ENCODE data around the gene VANGL2.

Gene VANGL2

DNA sequence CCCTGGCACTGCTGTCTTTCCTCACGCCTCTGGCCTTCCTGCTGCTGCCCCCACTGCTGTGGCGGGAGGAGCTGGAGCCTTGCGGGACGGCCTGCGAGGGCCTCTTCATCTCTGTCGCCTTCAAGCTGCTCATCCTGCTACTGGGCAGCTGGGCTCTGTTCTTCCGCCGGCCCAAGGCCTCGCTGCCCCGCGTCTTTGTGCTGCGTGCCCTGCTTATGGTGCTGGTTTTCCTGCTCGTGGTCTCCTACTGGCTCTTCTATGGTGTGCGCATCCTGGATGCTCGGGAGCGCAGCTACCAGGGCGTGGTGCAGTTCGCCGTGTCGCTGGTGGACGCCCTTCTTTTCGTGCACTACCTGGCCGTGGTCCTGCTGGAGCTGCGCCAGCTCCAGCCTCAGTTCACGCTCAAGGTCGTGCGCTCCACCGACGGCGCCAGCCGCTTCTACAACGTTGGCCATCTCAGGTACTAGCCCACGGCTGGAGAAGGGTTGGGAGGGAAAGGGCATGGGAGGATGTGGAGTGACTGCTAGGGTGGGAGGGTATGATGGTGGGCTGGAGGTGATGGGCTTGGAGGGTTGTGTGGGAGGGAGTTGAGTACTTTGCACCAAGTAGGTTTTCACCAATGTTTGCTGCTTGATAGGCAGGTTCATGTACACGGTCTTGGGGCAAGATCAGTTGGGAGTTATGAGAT, 18.9 kb downstream of the VANGL2 start:
- no peaks in the 10 kb centered on the region for H3K36me3 ChIP-seq
- H3K4me1 ChIP-seq (ENCODE audit: control insufficient read depth in 1 of 2, insufficient read depth in 1 of 2, low read depth in 1 of 2, low read length in 1 of 2), result no peaks in the 10 kb centered on the region

DNA sequence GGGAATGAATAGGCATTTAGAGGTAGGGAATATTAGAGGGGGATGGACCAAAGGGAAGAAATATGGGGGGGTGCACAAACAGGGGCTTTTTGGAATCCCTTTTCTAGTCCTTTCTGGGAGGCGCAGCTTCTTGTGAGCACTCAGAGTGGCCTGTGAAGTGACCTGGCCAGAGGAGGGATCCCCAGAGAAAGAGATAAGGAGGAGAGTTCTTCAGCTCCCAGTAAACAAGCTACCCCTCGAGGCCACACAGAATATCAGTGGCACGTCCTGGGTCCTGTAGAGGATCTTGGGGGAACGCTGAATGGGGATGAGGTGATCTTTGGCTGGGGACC, 19.4 kb downstream of the VANGL2 start:
- no peaks in the 10 kb centered on the region for H3K9me3 ChIP-seq
- no peak overlapping the region for H3K27ac ChIP-seq
- H3K27me3 ChIP-seq, result no peaks in the 10 kb centered on the region
- H3K4me1 ChIP-seq (ENCODE audit: control insufficient read depth in 1 of 2, insufficient read depth in 1 of 2, low read depth in 1 of 2, low read length in 1 of 2), result no peaks in the 10 kb centered on the region
- no peak overlapping the region for H3K4me3 ChIP-seq (ENCODE audit: low read depth in 1 of 2, low read length in 1 of 2)
- TF ChIP-seq, protein P1, sequence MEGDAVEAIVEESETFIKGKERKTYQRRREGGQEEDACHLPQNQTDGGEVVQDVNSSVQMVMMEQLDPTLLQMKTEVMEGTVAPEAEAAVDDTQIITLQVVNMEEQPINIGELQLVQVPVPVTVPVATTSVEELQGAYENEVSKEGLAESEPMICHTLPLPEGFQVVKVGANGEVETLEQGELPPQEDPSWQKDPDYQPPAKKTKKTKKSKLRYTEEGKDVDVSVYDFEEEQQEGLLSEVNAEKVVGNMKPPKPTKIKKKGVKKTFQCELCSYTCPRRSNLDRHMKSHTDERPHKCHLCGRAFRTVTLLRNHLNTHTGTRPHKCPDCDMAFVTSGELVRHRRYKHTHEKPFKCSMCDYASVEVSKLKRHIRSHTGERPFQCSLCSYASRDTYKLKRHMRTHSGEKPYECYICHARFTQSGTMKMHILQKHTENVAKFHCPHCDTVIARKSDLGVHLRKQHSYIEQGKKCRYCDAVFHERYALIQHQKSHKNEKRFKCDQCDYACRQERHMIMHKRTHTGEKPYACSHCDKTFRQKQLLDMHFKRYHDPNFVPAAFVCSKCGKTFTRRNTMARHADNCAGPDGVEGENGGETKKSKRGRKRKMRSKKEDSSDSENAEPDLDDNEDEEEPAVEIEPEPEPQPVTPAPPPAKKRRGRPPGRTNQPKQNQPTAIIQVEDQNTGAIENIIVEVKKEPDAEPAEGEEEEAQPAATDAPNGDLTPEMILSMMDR (IDR thresholded peaks at IDR 0.05), result no peak
- H3K36me3 ChIP-seq, result no peaks in the 10 kb centered on the region

More for the DNA sequence above, 18.9 kb downstream of the VANGL2 start:
- TF ChIP-seq, protein P1 (IDR thresholded peaks at IDR 0.05), result no peak
- Histone ChIP-seq H3K4me3 (ENCODE audit: low read depth in 1 of 2, low read length in 1 of 2) (no peak overlapping the region), H3K27ac (no peak overlapping the region), H3K9me3 (no peaks in the 10 kb centered on the region), H3K27me3 (no peaks in the 10 kb centered on the region)

GRCh38 chr1:160420881-160421842, 20.8 kb downstream of the VANGL2 start:
- H3K36me3 ChIP-seq, result no peaks in the 10 kb centered on the region
- no peaks in the 10 kb centered on the region for H3K4me1 ChIP-seq (ENCODE audit: control insufficient read depth in 1 of 2, insufficient read depth in 1 of 2, low read depth in 1 of 2, low read length in 1 of 2)

GRCh38 chr1:160421881-160422280, 21.5 kb downstream of the VANGL2 start:
- TF ChIP-seq, protein P1 (IDR thresholded peaks at IDR 0.05), result no peak
- no peak overlapping the region for H3K4me3 ChIP-seq (ENCODE audit: low read depth in 1 of 2, low read length in 1 of 2)
- no peak overlapping the region for H3K27ac ChIP-seq
- no peaks in the 10 kb centered on the region for H3K27me3 ChIP-seq
- H3K9me3 ChIP-seq, result no peaks in the 10 kb centered on the region
- H3K4me1 ChIP-seq (ENCODE audit: control insufficient read depth in 1 of 2, insufficient read depth in 1 of 2, low read depth in 1 of 2, low read length in 1 of 2), result no peaks in the 10 kb centered on the region
- H3K36me3 ChIP-seq, result no peaks in the 10 kb centered on the region

More at GRCh38 chr1:160420881-160421842, 20.8 kb downstream of the VANGL2 start:
- Histone ChIP-seq H3K27me3 (no peaks in the 10 kb centered on the region), H3K27ac (no peak overlapping the region), H3K9me3 (no peaks in the 10 kb centered on the region), H3K4me3 (ENCODE audit: low read depth in 1 of 2, low read length in 1 of 2) (no peak overlapping the region)
- TF ChIP-seq, protein P1 (IDR thresholded peaks at IDR 0.05), result no peak

DNA sequence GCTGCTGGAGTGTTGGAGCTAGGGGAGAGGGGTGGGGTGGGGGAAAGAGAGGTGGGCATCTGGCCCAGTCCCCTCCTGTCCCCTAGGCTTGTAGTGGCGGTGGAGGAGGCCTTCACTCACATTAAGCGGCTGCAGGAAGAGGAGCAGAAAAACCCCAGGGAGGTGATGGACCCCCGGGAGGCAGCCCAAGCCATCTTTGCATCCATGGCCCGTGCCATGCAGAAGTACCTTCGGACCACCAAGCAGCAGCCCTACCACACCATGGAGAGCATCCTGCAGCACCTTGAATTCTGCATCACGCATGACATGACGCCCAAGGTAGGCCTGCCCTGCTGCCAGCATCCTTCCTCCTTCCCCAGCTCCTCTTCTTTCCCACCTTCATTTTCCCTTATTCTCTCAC, 23.6 kb downstream of the VANGL2 start:
- Histone ChIP-seq H3K4me1 (ENCODE audit: control insufficient read depth in 1 of 2, insufficient read depth in 1 of 2, low read depth in 1 of 2, low read length in 1 of 2) (no peaks in the 10 kb centered on the region), H3K27ac (no peak overlapping the region), H3K36me3 (no peaks in the 10 kb centered on the region), H3K4me3 (ENCODE audit: low read depth in 1 of 2, low read length in 1 of 2) (no peak overlapping the region), H3K27me3 (no peaks in the 10 kb centered on the region), H3K9me3 (no peaks in the 10 kb centered on the region)
- TF ChIP-seq, protein P1 (IDR thresholded peaks at IDR 0.05), result no peak

All from neutrophil (primary cell).